Measurements from ENCODE around the gene SLC2A4RG. TPM values are rescaled to one million over a fixed set of nuclear protein-coding genes. Genes with fewer than 3 reads are reported as not detected.

SLC2A4RG gene
- total and polyA plus RNA-seq, 2 of the 13 experiments (the other 11 are each of a cell fraction or from before 2014, with no cell fraction given) = 91.4 to 95.9 TPM

- TF ChIP-seq DNMT1 (CRISPR knock-in tag; IDR thresholded peaks at IDR 0.05) (no peak), SALL1 (CRISPR knock-in tag; IDR thresholded peaks at IDR 0.05) (no peak), NCOR1 (IDR thresholded peaks at IDR 0.05; ENCODE audit: borderline replicate concordance, low read length) (0 out of 2 replicates have a peak, but pooled peaks have one; percentile 37), PHF20 (CRISPR knock-in tag; IDR thresholded peaks at IDR 0.05) (no peak), NCOA1 (CRISPR knock-in tag; IDR thresholded peaks at IDR 0.05) (no peak), ZNF3 (CRISPR knock-in tag; IDR thresholded peaks at IDR 0.05) (no peak), AGO1 (IDR thresholded peaks at IDR 0.05; ENCODE audit: low read depth, low read length, poor library complexity, severe bottlenecking) (peak; percentile 48), ZNF740 (CRISPR knock-in tag; IDR thresholded peaks at IDR 0.05) (no peak; the same call in 1 of the 2 replicates), MTF2 (CRISPR knock-in tag; IDR thresholded peaks at IDR 0.05; ENCODE audit: borderline replicate concordance) (no peak), TAF1 (CRISPR knock-in tag; IDR thresholded peaks at IDR 0.05) (no peak), ZBTB4 (CRISPR knock-in tag; IDR thresholded peaks at IDR 0.05; ENCODE audit: borderline replicate concordance) (no peak), STAG1 (CRISPR knock-in tag; IDR thresholded peaks at IDR 0.05) (peak; percentile 24; the same call in 1 of the 2 replicates), ZSCAN12 (CRISPR knock-in tag; IDR thresholded peaks at IDR 0.05) (no peak), ZNF180 (CRISPR knock-in tag; IDR thresholded peaks at IDR 0.05; ENCODE audit: borderline replicate concordance, low read depth) (no peak), CHCHD3 (CRISPR knock-in tag; IDR thresholded peaks at IDR 0.05) (no peak)
- TF ChIP-seq, protein P1, sequence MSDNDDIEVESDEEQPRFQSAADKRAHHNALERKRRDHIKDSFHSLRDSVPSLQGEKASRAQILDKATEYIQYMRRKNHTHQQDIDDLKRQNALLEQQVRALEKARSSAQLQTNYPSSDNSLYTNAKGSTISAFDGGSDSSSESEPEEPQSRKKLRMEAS (IDR thresholded peaks at IDR 0.05) = peak; percentile 5; the same call in 1 of the 2 replicates
- TF ChIP-seq, protein P2, sequence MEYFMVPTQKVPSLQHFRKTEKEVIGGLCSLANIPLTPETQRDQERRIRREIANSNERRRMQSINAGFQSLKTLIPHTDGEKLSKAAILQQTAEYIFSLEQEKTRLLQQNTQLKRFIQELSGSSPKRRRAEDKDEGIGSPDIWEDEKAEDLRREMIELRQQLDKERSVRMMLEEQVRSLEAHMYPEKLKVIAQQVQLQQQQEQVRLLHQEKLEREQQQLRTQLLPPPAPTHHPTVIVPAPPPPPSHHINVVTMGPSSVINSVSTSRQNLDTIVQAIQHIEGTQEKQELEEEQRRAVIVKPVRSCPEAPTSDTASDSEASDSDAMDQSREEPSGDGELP (IDR thresholded peaks at IDR 0.05; ENCODE audit: borderline replicate concordance, low read depth) = no peak
Measured at GRCh38 chr20:63778857-63779256, 39.3 kb downstream of the SLC2A4RG start (continued).

Data from HepG2 (cell line).